ENCODE results near the gene PES1.

- no peak for TF ChIP-seq CTCF (IDR thresholded peaks at IDR 0.05)
- no peak for TF ChIP-seq POLR2A (IDR thresholded peaks at IDR 0.05)
Measured at GRCh38 chr22:30582051-30582450, 9.7 kb downstream of the PES1 start.

Measured in esophagus squamous epithelium (tissue), 4 donors.